ENCODE data around the gene IKZF1.

The IKZF1 gene

GRCh38 chr7:50315739-50316671 lies 11.5 kb downstream of the IKZF1 start:
- no peaks in the 10 kb centered on the region for H3K36me3 ChIP-seq (ENCODE audit: control insufficient read depth, insufficient read depth, low read length)
- no peak overlapping the region for H3K4me3 ChIP-seq (ENCODE audit: low read length)
- no peak overlapping the region for H3K27ac ChIP-seq (ENCODE audit: low read depth, low read length)
- no peaks in the 10 kb centered on the region for H3K4me1 ChIP-seq (ENCODE audit: control insufficient read depth, insufficient read depth, low read length)
- no peaks in the 10 kb centered on the region for H3K27me3 ChIP-seq (ENCODE audit: control insufficient read depth, insufficient read depth, low read length)
- peak overlapping the region; percentile 22 for H3K9ac ChIP-seq (ENCODE audit: low read length)

- Histone ChIP-seq H3K4me1 (ENCODE audit: control insufficient read depth, insufficient read depth, low read length) (no peaks in the 10 kb centered on the region), H3K27ac (ENCODE audit: low read depth, low read length) (no peak overlapping the region), H3K27me3 (ENCODE audit: control insufficient read depth, insufficient read depth, low read length) (no peaks in the 10 kb centered on the region), H3K4me3 (ENCODE audit: low read length) (no peak overlapping the region), H3K36me3 (ENCODE audit: control insufficient read depth, insufficient read depth, low read length) (no peaks in the 10 kb centered on the region), H3K9ac (ENCODE audit: low read length) (no peak overlapping the region)
These were observed 12.7 kb downstream of the IKZF1 start for GRCh38 chr7:50317221-50317678.

GRCh38 chr7:50317697-50318669 lies 13.5 kb downstream of the IKZF1 start:
- Histone ChIP-seq H3K4me1 (ENCODE audit: control insufficient read depth, insufficient read depth, low read length) (no peaks in the 10 kb centered on the region), H3K27me3 (ENCODE audit: control insufficient read depth, insufficient read depth, low read length) (no peaks in the 10 kb centered on the region), H3K36me3 (ENCODE audit: control insufficient read depth, insufficient read depth, low read length) (no peaks in the 10 kb centered on the region), H3K9ac (ENCODE audit: low read length) (no peak overlapping the region), H3K4me3 (ENCODE audit: low read length) (no peak overlapping the region), H3K27ac (ENCODE audit: low read depth, low read length) (no peak overlapping the region)

GRCh38 chr7:50321487-50322067 lies 17.1 kb downstream of the IKZF1 start:
- Histone ChIP-seq H3K4me1 (ENCODE audit: control insufficient read depth, insufficient read depth, low read length) (no peaks in the 10 kb centered on the region), H3K36me3 (ENCODE audit: control insufficient read depth, insufficient read depth, low read length) (no peaks in the 10 kb centered on the region), H3K4me3 (ENCODE audit: low read length) (no peak overlapping the region), H3K9ac (ENCODE audit: low read length) (no peak overlapping the region), H3K27me3 (ENCODE audit: control insufficient read depth, insufficient read depth, low read length) (no peaks in the 10 kb centered on the region), H3K27ac (ENCODE audit: low read depth, low read length) (no peak overlapping the region)

GRCh38 chr7:50324113-50324512 lies 19.6 kb downstream of the IKZF1 start:
- Histone ChIP-seq H3K4me3 (ENCODE audit: low read length) (no peak overlapping the region), H3K36me3 (ENCODE audit: control insufficient read depth, insufficient read depth, low read length) (no peaks in the 10 kb centered on the region), H3K4me1 (ENCODE audit: control insufficient read depth, insufficient read depth, low read length) (no peaks in the 10 kb centered on the region), H3K27ac (ENCODE audit: low read depth, low read length) (no peak overlapping the region), H3K27me3 (ENCODE audit: control insufficient read depth, insufficient read depth, low read length) (no peaks in the 10 kb centered on the region), H3K9ac (ENCODE audit: low read length) (no peak overlapping the region)

- no peaks in the 10 kb centered on the region for H3K4me1 ChIP-seq (ENCODE audit: control insufficient read depth, insufficient read depth, low read length)
These were observed 22.9 kb downstream of the IKZF1 start for GRCh38 chr7:50327443-50327842.

GRCh38 chr7:50329775-50330174 lies 25.3 kb downstream of the IKZF1 start:
- H3K27ac ChIP-seq (ENCODE audit: low read depth, low read length): no peak overlapping the region
- no peaks in the 10 kb centered on the region for H3K27me3 ChIP-seq (ENCODE audit: control insufficient read depth, insufficient read depth, low read length)
- no peaks in the 10 kb centered on the region for H3K36me3 ChIP-seq (ENCODE audit: control insufficient read depth, insufficient read depth, low read length)

More at GRCh38 chr7:50327443-50327842, 22.9 kb downstream of the IKZF1 start:
- Histone ChIP-seq H3K27me3 (ENCODE audit: control insufficient read depth, insufficient read depth, low read length) (no peaks in the 10 kb centered on the region), H3K9ac (ENCODE audit: low read length) (no peak overlapping the region), H3K4me3 (ENCODE audit: low read length) (no peak overlapping the region), H3K36me3 (ENCODE audit: control insufficient read depth, insufficient read depth, low read length) (no peaks in the 10 kb centered on the region), H3K27ac (ENCODE audit: low read depth, low read length) (no peak overlapping the region)

GRCh38 chr7:50330254-50330653 lies 25.7 kb downstream of the IKZF1 start:
- H3K27ac ChIP-seq (ENCODE audit: low read depth, low read length): no peak overlapping the region
- no peaks in the 10 kb centered on the region for H3K36me3 ChIP-seq (ENCODE audit: control insufficient read depth, insufficient read depth, low read length)
- H3K9ac ChIP-seq (ENCODE audit: low read length): no peak overlapping the region
- no peaks in the 10 kb centered on the region for H3K4me1 ChIP-seq (ENCODE audit: control insufficient read depth, insufficient read depth, low read length)
- H3K27me3 ChIP-seq (ENCODE audit: control insufficient read depth, insufficient read depth, low read length): no peaks in the 10 kb centered on the region
- H3K4me3 ChIP-seq (ENCODE audit: low read length): no peak overlapping the region

More at GRCh38 chr7:50329775-50330174, 25.3 kb downstream of the IKZF1 start:
- H3K4me1 ChIP-seq (ENCODE audit: control insufficient read depth, insufficient read depth, low read length): no peaks in the 10 kb centered on the region
- H3K9ac ChIP-seq (ENCODE audit: low read length): no peak overlapping the region
- no peak overlapping the region for H3K4me3 ChIP-seq (ENCODE audit: low read length)

GRCh38 chr7:50330696-50331095 lies 26.2 kb downstream of the IKZF1 start:
- Histone ChIP-seq H3K27ac (ENCODE audit: low read depth, low read length) (no peak overlapping the region), H3K27me3 (ENCODE audit: control insufficient read depth, insufficient read depth, low read length) (no peaks in the 10 kb centered on the region), H3K4me3 (ENCODE audit: low read length) (no peak overlapping the region), H3K9ac (ENCODE audit: low read length) (no peak overlapping the region), H3K36me3 (ENCODE audit: control insufficient read depth, insufficient read depth, low read length) (no peaks in the 10 kb centered on the region), H3K4me1 (ENCODE audit: control insufficient read depth, insufficient read depth, low read length) (no peaks in the 10 kb centered on the region)

- Histone ChIP-seq H3K9ac (ENCODE audit: low read length) (no peak overlapping the region), H3K27ac (ENCODE audit: low read depth, low read length) (no peak overlapping the region), H3K36me3 (ENCODE audit: control insufficient read depth, insufficient read depth, low read length) (no peaks in the 10 kb centered on the region), H3K4me3 (ENCODE audit: low read length) (no peak overlapping the region), H3K27me3 (ENCODE audit: control insufficient read depth, insufficient read depth, low read length) (no peaks in the 10 kb centered on the region), H3K4me1 (ENCODE audit: control insufficient read depth, insufficient read depth, low read length) (no peaks in the 10 kb centered on the region)
These were observed 27.2 kb downstream of the IKZF1 start for GRCh38 chr7:50331564-50332208.

- no peaks in the 10 kb centered on the region for H3K27me3 ChIP-seq (ENCODE audit: control insufficient read depth, insufficient read depth, low read length)
- no peak overlapping the region for H3K9ac ChIP-seq (ENCODE audit: low read length)
- H3K27ac ChIP-seq (ENCODE audit: low read depth, low read length): no peak overlapping the region
- H3K36me3 ChIP-seq (ENCODE audit: control insufficient read depth, insufficient read depth, low read length): no peaks in the 10 kb centered on the region
- no peaks in the 10 kb centered on the region for H3K4me1 ChIP-seq (ENCODE audit: control insufficient read depth, insufficient read depth, low read length)
- no peak overlapping the region for H3K4me3 ChIP-seq (ENCODE audit: low read length)
These were observed 28.0 kb downstream of the IKZF1 start for GRCh38 chr7:50332241-50333165.

Data from rectal smooth muscle tissue (tissue), 1 donor.